ENCODE measurements around the gene GPC5. TPM values are rescaled to one million over a fixed set of nuclear protein-coding genes. Genes with fewer than 3 reads are reported as not detected.

The GPC5 gene
- total RNA-seq, 1 donor from 2014 or later: 0.07 TPM

DNA sequence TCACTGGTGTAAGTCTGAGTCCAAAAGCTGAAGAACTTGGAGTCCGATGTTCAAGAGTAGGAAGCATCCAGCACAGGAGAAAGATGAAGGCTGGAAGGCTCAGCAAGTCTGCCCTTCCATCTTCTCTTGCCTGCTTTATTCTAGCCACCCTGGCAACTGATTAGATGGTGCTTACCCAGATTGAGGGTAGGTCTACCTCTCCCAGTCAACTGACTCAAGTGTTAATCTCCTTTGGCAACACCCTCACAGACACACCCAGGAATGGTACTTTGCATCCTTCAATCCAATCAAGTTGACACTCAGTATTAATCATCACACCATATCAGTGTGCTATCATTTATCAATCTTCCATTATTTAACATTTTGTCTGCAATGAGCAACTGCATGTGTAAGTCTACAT, 223.5 kb downstream of the GPC5 start:
- Histone ChIP-seq H3K4me3 (no peak overlapping the region), H3K9ac (no peak overlapping the region), H3F3A (ENCODE audit: low read depth) (no peaks in the 10 kb centered on the region), H3K4me1 (no peaks in the 10 kb centered on the region), H4K20me1 (ENCODE audit: low read depth) (no peaks in the 10 kb centered on the region), H2AFZ (replicated peaks) (no peak overlapping the region), H3K27ac (no peak overlapping the region), H3K79me2 (ENCODE audit: low read depth) (no peaks in the 10 kb centered on the region), H3K27me3 (no peaks in the 10 kb centered on the region), H3K4me2 (no peak overlapping the region), H3K36me3 (no peaks in the 10 kb centered on the region), H3K9me3 (ENCODE audit: low read depth) (no peaks in the 10 kb centered on the region)
- peaks cover 2% of the 10 kb centered on the region for H3K27me3 Mint-ChIP-seq (ENCODE audit: insufficient read depth, low read depth)
- no peaks in the 10 kb centered on the region for H3K36me3 Mint-ChIP-seq
- no peaks in the 10 kb centered on the region for H3K9me3 Mint-ChIP-seq
- no peak overlapping the region for H3K4me3 Mint-ChIP-seq
- no peak for TF ChIP-seq EZH2phosphoT487 (IDR thresholded peaks at IDR 0.05)
- no peak for TF ChIP-seq EZH2 (IDR thresholded peaks at IDR 0.05)
- TF ChIP-seq, protein P1, sequence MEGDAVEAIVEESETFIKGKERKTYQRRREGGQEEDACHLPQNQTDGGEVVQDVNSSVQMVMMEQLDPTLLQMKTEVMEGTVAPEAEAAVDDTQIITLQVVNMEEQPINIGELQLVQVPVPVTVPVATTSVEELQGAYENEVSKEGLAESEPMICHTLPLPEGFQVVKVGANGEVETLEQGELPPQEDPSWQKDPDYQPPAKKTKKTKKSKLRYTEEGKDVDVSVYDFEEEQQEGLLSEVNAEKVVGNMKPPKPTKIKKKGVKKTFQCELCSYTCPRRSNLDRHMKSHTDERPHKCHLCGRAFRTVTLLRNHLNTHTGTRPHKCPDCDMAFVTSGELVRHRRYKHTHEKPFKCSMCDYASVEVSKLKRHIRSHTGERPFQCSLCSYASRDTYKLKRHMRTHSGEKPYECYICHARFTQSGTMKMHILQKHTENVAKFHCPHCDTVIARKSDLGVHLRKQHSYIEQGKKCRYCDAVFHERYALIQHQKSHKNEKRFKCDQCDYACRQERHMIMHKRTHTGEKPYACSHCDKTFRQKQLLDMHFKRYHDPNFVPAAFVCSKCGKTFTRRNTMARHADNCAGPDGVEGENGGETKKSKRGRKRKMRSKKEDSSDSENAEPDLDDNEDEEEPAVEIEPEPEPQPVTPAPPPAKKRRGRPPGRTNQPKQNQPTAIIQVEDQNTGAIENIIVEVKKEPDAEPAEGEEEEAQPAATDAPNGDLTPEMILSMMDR (IDR thresholded peaks at IDR 0.05): no peak
- H3K4me1 Mint-ChIP-seq: no peaks in the 10 kb centered on the region
- H3K27ac Mint-ChIP-seq: no peak overlapping the region
- DNase-seq (ENCODE audit: low spot score): no peak

DNA sequence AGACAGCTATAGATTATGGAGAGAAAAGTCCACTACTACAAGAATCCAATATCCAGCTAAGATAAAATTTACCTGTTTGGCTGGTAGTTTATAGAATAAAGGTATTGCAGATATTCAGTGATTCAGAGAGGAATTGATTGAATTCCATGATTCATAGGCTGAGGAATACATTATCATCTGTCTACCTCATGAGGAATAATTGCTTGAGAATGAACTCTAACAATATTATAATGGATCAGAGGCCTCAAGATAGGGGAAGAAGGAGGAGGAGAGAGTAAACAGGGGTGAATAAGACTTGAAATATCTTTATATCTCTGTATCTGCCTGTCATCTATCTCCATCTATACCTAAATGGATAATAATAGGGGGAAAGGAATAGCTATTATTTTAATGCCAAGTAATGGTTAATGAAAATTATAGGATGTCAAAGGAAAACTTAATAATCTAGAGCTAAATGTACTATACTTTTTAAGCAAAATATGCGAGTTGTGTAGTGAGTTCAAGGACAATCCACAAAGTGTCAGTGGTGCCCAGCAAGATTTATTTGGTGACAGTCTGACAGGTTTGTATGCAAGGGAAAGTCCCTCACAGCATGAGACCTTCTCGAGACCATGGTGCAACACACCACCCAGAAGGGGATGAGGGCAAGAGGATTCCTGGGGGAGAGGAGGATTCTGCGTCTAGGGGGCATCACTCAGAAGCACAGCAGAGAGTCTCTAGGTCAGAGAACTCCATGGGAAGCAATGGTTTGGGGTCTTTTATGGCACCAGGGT, 224.5 kb downstream of the GPC5 start:
- Histone ChIP-seq H3K27me3 (no peaks in the 10 kb centered on the region), H3K9me3 (ENCODE audit: low read depth) (no peaks in the 10 kb centered on the region), H3K27ac (no peak overlapping the region), H3F3A (ENCODE audit: low read depth) (no peaks in the 10 kb centered on the region), H3K4me2 (no peak overlapping the region), H2AFZ (replicated peaks) (no peak overlapping the region), H3K79me2 (ENCODE audit: low read depth) (no peaks in the 10 kb centered on the region), H3K36me3 (no peaks in the 10 kb centered on the region), H3K4me1 (no peaks in the 10 kb centered on the region), H3K4me3 (no peak overlapping the region), H4K20me1 (ENCODE audit: low read depth) (no peaks in the 10 kb centered on the region), H3K9ac (no peak overlapping the region)
- H3K27ac Mint-ChIP-seq: no peak overlapping the region
- DNase-seq (ENCODE audit: low spot score): no peak
- no peaks in the 10 kb centered on the region for H3K9me3 Mint-ChIP-seq
- no peak overlapping the region for H3K4me3 Mint-ChIP-seq
- H3K36me3 Mint-ChIP-seq: no peaks in the 10 kb centered on the region
- H3K27me3 Mint-ChIP-seq (ENCODE audit: insufficient read depth, low read depth): peaks cover 2% of the 10 kb centered on the region
- H3K4me1 Mint-ChIP-seq: no peaks in the 10 kb centered on the region
- TF ChIP-seq, protein P1 (IDR thresholded peaks at IDR 0.05): no peak
- TF ChIP-seq EZH2phosphoT487 (IDR thresholded peaks at IDR 0.05): no peak
- no peak for TF ChIP-seq EZH2 (IDR thresholded peaks at IDR 0.05)

DNA sequence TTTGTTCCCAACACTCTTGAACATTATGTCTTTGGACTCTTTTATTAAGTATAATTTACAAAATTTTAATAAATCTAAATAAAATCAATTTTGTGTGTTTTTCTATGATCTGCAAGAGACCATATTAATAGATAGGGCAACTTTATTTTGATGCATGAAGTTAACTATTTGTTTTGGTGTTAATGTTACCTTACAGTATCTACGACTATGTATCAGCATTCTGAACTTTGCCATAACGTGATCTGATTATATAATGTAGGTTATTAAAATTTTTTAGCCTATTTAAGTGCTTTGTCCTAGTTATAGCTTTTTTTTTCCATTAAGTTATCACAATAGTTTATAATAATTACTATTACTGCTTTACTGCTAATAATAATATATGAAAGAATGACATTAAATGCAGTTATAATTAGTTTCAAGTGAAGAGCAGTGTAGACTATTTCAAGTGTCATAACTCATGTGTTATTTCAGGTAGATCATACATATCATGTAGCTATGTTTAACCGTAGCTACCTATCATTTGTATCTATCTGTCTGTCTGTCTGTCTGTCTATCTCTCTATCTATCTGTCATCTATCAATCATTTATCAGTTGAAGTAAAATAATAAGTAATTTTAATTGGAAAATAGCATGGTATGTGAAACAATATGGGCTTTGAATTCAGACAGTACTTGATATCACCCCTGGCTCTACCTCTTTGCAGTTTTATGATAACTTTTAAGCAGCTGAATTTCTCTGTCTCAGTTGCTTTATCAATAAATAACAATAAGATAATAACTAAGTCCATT, 229.7 kb downstream of the GPC5 start:
- H3K4me3 Mint-ChIP-seq: no peak overlapping the region
- no peaks in the 10 kb centered on the region for H3K27me3 ChIP-seq
- no peaks in the 10 kb centered on the region for H3K9me3 ChIP-seq (ENCODE audit: low read depth)

More for the DNA sequence above, 229.7 kb downstream of the GPC5 start:
- H3K36me3 Mint-ChIP-seq: no peaks in the 10 kb centered on the region
- Histone ChIP-seq H2AFZ (replicated peaks) (no peak overlapping the region), H4K20me1 (ENCODE audit: low read depth) (no peaks in the 10 kb centered on the region), H3K79me2 (ENCODE audit: low read depth) (no peaks in the 10 kb centered on the region), H3K4me1 (peaks cover 23% of the 10 kb centered on the region), H3K4me2 (no peak overlapping the region), H3K4me3 (no peak overlapping the region), H3K27ac (no peak overlapping the region), H3K36me3 (no peaks in the 10 kb centered on the region), H3F3A (ENCODE audit: low read depth) (peaks cover 17% of the 10 kb centered on the region), H3K9ac (no peak overlapping the region)
- H3K27ac Mint-ChIP-seq: no peak overlapping the region
- peaks cover 2% of the 10 kb centered on the region for H3K4me1 Mint-ChIP-seq
- H3K9me3 Mint-ChIP-seq: no peaks in the 10 kb centered on the region
- H3K27me3 Mint-ChIP-seq (ENCODE audit: insufficient read depth, low read depth): peaks cover 2% of the 10 kb centered on the region
- DNase-seq (ENCODE audit: low spot score): no peak
- no peak for TF ChIP-seq EZH2 (IDR thresholded peaks at IDR 0.05)
- no peak for TF ChIP-seq EZH2phosphoT487 (IDR thresholded peaks at IDR 0.05)
- TF ChIP-seq, protein P1 (IDR thresholded peaks at IDR 0.05): no peak
